K562 (cell line): Measurements from ENCODE around the gene CAPS. TPM values are rescaled to one million over a fixed set of nuclear protein-coding genes. Genes with fewer than 3 reads are reported as not detected.

ENCODE experiments used
- ATAC-seq: fragments of 200-7000 bp; cut with Tn5 transposase; 3 replicates; pipeline ENCODE4 v1.9.1; 2020; ENCODE audit warnings: moderate library complexity
- Bru-seq: library from RNA; stranded (reverse); fragments of 400-500 nt; gene quantifications from one replicate; lab custom pipeline; 2021; lab: Mats Ljungman, UMichigan
- BruChase-seq, 2 experiments: library from RNA; stranded (reverse); fragments of 400-500 nt; gene quantifications; one replicate each; lab custom pipeline; 2021; lab: Mats Ljungman, UMichigan
- BruUV-seq: library from RNA; stranded (reverse); fragments of 400-500 nt; replicated peaks from 2 replicates; lab custom pipeline; 2021; lab: Mats Ljungman, UMichigan
- CTCF ChIA-PET: fragments of 300-600 bp; formaldehyde crosslinking; extraction: SDS; loops from one replicate; lab custom pipeline; 2021; ENCODE audit warnings: low intra/inter-chr PET ratio; lab: Yijun Ruan, JAX
- POLR2A ChIA-PET: fragments of 300-600, 350-650 bp; sonication (Branson Sonifier 250); formaldehyde crosslinking; extraction: SDS; loops from one replicate; lab custom pipeline; 2021; ENCODE audit warnings: antibody characterized with exemption, inconsistent platforms; lab: Yijun Ruan, JAX
- DNase-seq, 4 experiments: peaks; one replicate each; pipeline versions ENCODE4 v3.0.0 to v3.0.0-alpha.2; 2011 to 2018; ENCODE audit warnings: low spot score in 3 of 4, mixed read lengths in 3 of 4; ENCODE audit errors: extremely low read depth in 1 of 4
- FAIRE-seq: peaks from 2 replicates; lab custom pipeline; 2011; peaks lifted over from hg19 to GRCh38; lab: Jason Lieb, UNC
- H2AFZ ChIP-seq: 2 replicates; pipeline ENCODE4 v1.6.0; 2011; ENCODE audit warnings: low read depth, low read length, control low read depth, inconsistent platforms
- H3K27ac ChIP-seq: fragments of 200-600 bp; 3 replicates; pipeline ENCODE4 v1.8.0; 2011; ENCODE audit warnings: low read depth, mild to moderate bottlenecking, control low read depth, inconsistent platforms, low read length, moderate library complexity, mixed read lengths; ENCODE audit errors: extremely low read depth
- H3K27me3 ChIP-seq, 2 experiments: fragments of 300-600 bp in 1 of 2; 2 replicates in 1 of 2; 3 replicates in 1 of 2; pipeline versions ENCODE4 v1.6.0 to v1.8.0; 2011; ENCODE audit warnings: inconsistent platforms in 2 of 2, low read length in 2 of 2, mild to moderate bottlenecking in 1 of 2, mixed read lengths in 1 of 2, moderate library complexity in 1 of 2; ENCODE audit not compliant: control insufficient read depth in 2 of 2, insufficient read depth in 2 of 2
- H3K36me3 ChIP-seq: fragments of 300-600 bp; 3 replicates; pipeline ENCODE4 v1.8.0; 2011; ENCODE audit warnings: mild to moderate bottlenecking, low read length, inconsistent platforms; ENCODE audit not compliant: control insufficient read depth, insufficient read depth
- H3K4me1 ChIP-seq, 2 experiments: fragments of 200-600 bp in 1 of 2; replicated peaks in 1 of 2; 2 replicates in 1 of 2; 3 replicates in 1 of 2; pipeline versions ENCODE4 v1.5.1 to v1.8.0; 2011; ENCODE audit warnings: inconsistent platforms in 2 of 2, low read length in 2 of 2, mild to moderate bottlenecking in 1 of 2, mixed read lengths in 1 of 2, moderate library complexity in 1 of 2; ENCODE audit not compliant: control insufficient read depth in 2 of 2, insufficient read depth in 2 of 2
- H3K4me2 ChIP-seq: 2 replicates; pipeline ENCODE4 v1.6.1; 2011; ENCODE audit warnings: low read length, control low read depth, inconsistent platforms, mixed read lengths; ENCODE audit not compliant: insufficient read depth
- H3K4me3 ChIP-seq: fragments of 200-600 bp; sonication (generic), shearing (Covaris generic); 2 replicates; pipeline ENCODE4 v1.5.1; 2016; ENCODE audit warnings: control low read depth, inconsistent platforms
- H3K79me2 ChIP-seq: fragments of 200-600 bp; 3 replicates; pipeline ENCODE4 v1.8.0; 2011; ENCODE audit warnings: low read length, inconsistent platforms; ENCODE audit not compliant: control insufficient read depth, insufficient read depth
- H3K9ac ChIP-seq, 2 experiments: 2 replicates each; pipeline versions ENCODE4 v1.6.0 to v1.6.1; 2011; ENCODE audit warnings: low read depth in 2 of 2, low read length in 2 of 2, control low read depth in 1 of 2, inconsistent platforms in 1 of 2, mild to moderate bottlenecking in 1 of 2, mixed read lengths in 1 of 2; ENCODE audit not compliant: insufficient read depth in 1 of 2
- H3K9me1 ChIP-seq: one replicate; pipeline ENCODE4 v1.6.0; 2011; ENCODE audit warnings: inconsistent platforms, mild to moderate bottlenecking, low read length, moderate library complexity; ENCODE audit not compliant: control insufficient read depth, insufficient read depth
- H3K9me3 ChIP-seq: replicated peaks from 2 replicates; pipeline ENCODE4 v1.5.1; 2011; ENCODE audit warnings: low read depth, low read length, inconsistent platforms; ENCODE audit not compliant: control insufficient read depth, insufficient read depth
- H4K20me1 ChIP-seq: replicated peaks from 2 replicates; pipeline ENCODE4 v1.6.1; 2011; ENCODE audit warnings: low read length, inconsistent platforms, mixed read lengths; ENCODE audit not compliant: control insufficient read depth, insufficient read depth
- CBX1 ChIP-seq: sonication (generic); IDR thresholded peaks from 2 replicates; pipeline ENCODE4 v1.6.1; 2016; ENCODE audit warnings: antibody characterized with exemption, low read depth, mild to moderate bottlenecking
- ETV5 ChIP-seq: sonication (generic); formaldehyde crosslinking; IDR thresholded peaks from 2 replicates; pipeline ENCODE4 v1.4.0; 2020; ENCODE audit warnings: low read depth, mild to moderate bottlenecking, missing genetic modification reagents
- HMGN3 ChIP-seq: IDR thresholded peaks from 2 replicates; pipeline ENCODE4 v1.6.1; 2011; ENCODE audit warnings: borderline replicate concordance, low read depth, mild to moderate bottlenecking, mixed read lengths, low read length; ENCODE audit not compliant: insufficient read length; ENCODE audit errors: extremely low read depth
- HNRNPL ChIP-seq: fragments of 200-400 bp; formaldehyde crosslinking; IDR thresholded peaks from 2 replicates; pipeline ENCODE4 v1.6.1; 2017; ENCODE audit warnings: low read depth, mild to moderate bottlenecking, low read length
- KLF10 ChIP-seq: fragments of 250-450 bp; sonication (Bioruptor Pico); IDR thresholded peaks from 2 replicates; pipeline ENCODE4 v1.6.1; 2021; ENCODE audit warnings: matching md5 sums
- MAFG ChIP-seq: fragments of 450-650 bp; conservative IDR thresholded peaks from 2 replicates; pipeline ENCODE4 v1.6.1; 2016; ENCODE audit warnings: missing genetic modification characterization, missing compliant biosample characterization
- POLR2AphosphoS5 ChIP-seq: IDR thresholded peaks from 2 replicates; pipeline ENCODE4 v1.6.1; 2011; ENCODE audit warnings: mild to moderate bottlenecking, low read depth, low read length, moderate library complexity; ENCODE audit not compliant: control insufficient read depth, insufficient read depth
- SAP30 ChIP-seq: fragments of 200-600 bp; sonication (generic); IDR thresholded peaks from 2 replicates; pipeline ENCODE4 v1.6.1; 2012; ENCODE audit warnings: borderline replicate concordance, low read depth, mild to moderate bottlenecking, moderate library complexity, low read length, control low read depth, inconsistent platforms; ENCODE audit not compliant: insufficient read depth, poor library complexity, severe bottlenecking
- SNAPC5 ChIP-seq: fragments of 250-450 bp; sonication (Bioruptor Pico); IDR thresholded peaks from 2 replicates; pipeline ENCODE4 v1.8.0; 2021; ENCODE audit warnings: moderate library complexity, mild to moderate bottlenecking, inconsistent platforms
- ZFP1 ChIP-seq: fragments of 450-650 bp; formaldehyde crosslinking; IDR thresholded peaks from 2 replicates; pipeline ENCODE4 v1.4.0; 2020; ENCODE audit warnings: mild to moderate bottlenecking, mixed read lengths
- ZNF140 ChIP-seq: fragments of 250-450 bp; sonication (Bioruptor Pico); IDR thresholded peaks from 2 replicates; pipeline ENCODE4 v1.8.0; 2021; ENCODE audit warnings: moderate library complexity, mild to moderate bottlenecking, inconsistent platforms
- ZNF354B ChIP-seq: fragments of 250-450 bp; sonication (Bioruptor Pico); IDR thresholded peaks from 2 replicates; pipeline ENCODE4 v1.4.0; 2020
- WGBS: fragments of 100-300 bp; shearing (Covaris generic); methylation state at CpG from one replicate; pipeline ENCODE4 v1.1.6; 2016; ENCODE audit warnings: low coverage, mixed read lengths; ENCODE audit not compliant: insufficient coverage; ENCODE audit errors: missing lambda C conversion rate; 5-methylcytosine and 5-hydroxymethylcytosine counted together
- in situ Hi-C: fragments of 300-500 bp; cut with MboI; formaldehyde crosslinking; loops from 4 replicates; pipeline ENCODE4 v1.15.0; 2018; ENCODE audit warnings: inconsistent platforms, mixed read lengths
- intact Hi-C: fragments of 100-400 bp; cut with micrococcal nuclease; formaldehyde crosslinking; loops from 2 replicates; pipeline ENCODE4 v1.14.2; 2022
- long read RNA-seq, 3 experiments: library from polyadenylated mRNA in 2 of 3; library from RNA in 1 of 3; unstranded in 2 of 3; stranded (forward) in 1 of 3; transcript quantifications; one replicate each; pipeline ENCODE4 v2.0.0, GENCODE V29; 2019 to 2022
- polyA minus RNA-seq, 3 experiments: library from RNA; depleted of rRNA, polyadenylated mRNA; stranded (reverse); fragments of >200 nt; gene quantifications; 2 replicates each; pipeline ENCODE4 v1.2.3, GENCODE V29; 2011
- polyA plus RNA-seq, 8 experiments: library from polyadenylated mRNA; depleted of rRNA in 4 of 8; stranded (reverse) in 5 of 8; unstranded in 3 of 8; fragments of >200 nt; fragmentation: Nextera tagmentation in 2 of 8; fragmentation: Illumina TruSeq in 1 of 8; extraction: Ambion mirVana in 2 of 8; extraction: Trizol in 1 of 8; gene quantifications; 2 replicates each; pipeline versions ENCODE4 v1.2.1 to v1.2.3, GENCODE V29; 2011 to 2014; ENCODE audit warnings: inconsistent platforms in 1 of 8, missing spikeins in 1 of 8
- total RNA-seq, 7 experiments: library from RNA; depleted of rRNA in 6 of 7; stranded (reverse); fragments of >200 nt in 6 of 7; fragmentation: Illumina TruSeq in 2 of 7; extraction: Trizol in 2 of 7; gene quantifications; 2 replicates each; pipeline versions ENCODE4 v1.2.1 to v1.2.3, GENCODE V29; 2011 to 2021; ENCODE audit warnings: low replicate concordance in 1 of 7
- TF ChIP-seq, protein P1 (sequence below): fragments of 250-450 bp; sonication (Bioruptor Pico); IDR thresholded peaks from 2 replicates; pipeline ENCODE4 v1.4.0; 2020; ENCODE audit warnings: mild to moderate bottlenecking

CAPS gene
- 3.5 and 9.3 TPM in 2 replicates for total RNA-seq (2011; cell fraction: chromatin; rRNA removed; ENCODE audit: low replicate concordance)
- 6.8 and 8.0 TPM in 2 replicates for total RNA-seq (2011; cell fraction: nucleolus; rRNA removed)
- total RNA-seq (2011; cell fraction: nucleoplasm; rRNA removed) = 3.4 and 3.8 TPM in 2 replicates
- total RNA-seq (2014; rRNA removed) (2.4 and 4.0 TPM in 2 replicates), total RNA-seq (2014; rRNA removed; fragmentation: Illumina TruSeq; extraction: Trizol) (0.61 and 0.62 TPM in 2 replicates), total RNA-seq (2015; rRNA removed; fragmentation: Illumina TruSeq; extraction: Trizol) (0.91 and 1.7 TPM in 2 replicates), total RNA-seq (2021) (1.7 and 2.2 TPM in 2 replicates), polyA plus RNA-seq (2011; rRNA removed) (1.0 and 2.4 TPM in 2 replicates), polyA plus RNA-seq (2014; fragmentation: Illumina TruSeq; extraction: Trizol) (0.59 and 1.0 TPM in 2 replicates), polyA plus RNA-seq (2014; fragmentation: Nextera tagmentation; extraction: Ambion mirVana) (under 1 TPM; 0.15 TPM), polyA plus RNA-seq (2014; rRNA removed) (2.7 and 3.1 TPM in 2 replicates), polyA minus RNA-seq (2011; rRNA and poly(A)+ RNA removed) (0.42 and 0.54 TPM in 2 replicates), Bru-seq, nascent RNA (percentile 39 among the genes with signal in this experiment), BruChase-seq, experiment 1, labeled RNA remaining after a 2-hour chase (percentile 37 among the genes with signal in this experiment), BruChase-seq, experiment 2, labeled RNA remaining after a 6-hour chase (percentile 48 among the genes with signal in this experiment)
- polyA plus RNA-seq (2011; cell fraction: cytosol; rRNA removed) = 2.7 and 2.8 TPM in 2 replicates
- 5.7 and 7.4 TPM in 2 replicates for polyA plus RNA-seq (2011; cell fraction: nucleus; rRNA removed)
- polyA plus RNA-seq (2012) = 1.5 and 4.5 TPM in 2 replicates
- polyA minus RNA-seq (2011; cell fraction: cytosol; rRNA and poly(A)+ RNA removed) = 1.1 and 1.4 TPM in 2 replicates
- polyA minus RNA-seq (2011; cell fraction: nucleus; rRNA and poly(A)+ RNA removed) = 1.00 and 1.8 TPM in 2 replicates
- long read RNA-seq, experiment 1 = 0 reads
- long read RNA-seq, experiment 2, partial matches to known transcripts = 0 of 1 reads
- long read RNA-seq, experiment 2, other reads (novel, unspliced or antisense) = 1 of 1 reads
- long read RNA-seq, experiment 3 = 0 reads

- H3K4me3 ChIP-seq = no peak within 1 kb of the TSS
- TF ChIP-seq POLR2AphosphoS5 (no peak), SAP30 (no peak), SNAPC5 (CRISPR knock-in tag) (no peak), HNRNPL (no peak), ZFP1 (CRISPR knock-in tag) (no peak), ZNF140 (no peak), CBX1 (no peak), HMGN3 (no peak), ZNF354B (CRISPR knock-in tag) (no peak), MAFG (tag) (no peak), ETV5 (CRISPR knock-in tag) (no peak), KLF10 (CRISPR knock-in tag) (no peak)
- TF ChIP-seq, protein P1, sequence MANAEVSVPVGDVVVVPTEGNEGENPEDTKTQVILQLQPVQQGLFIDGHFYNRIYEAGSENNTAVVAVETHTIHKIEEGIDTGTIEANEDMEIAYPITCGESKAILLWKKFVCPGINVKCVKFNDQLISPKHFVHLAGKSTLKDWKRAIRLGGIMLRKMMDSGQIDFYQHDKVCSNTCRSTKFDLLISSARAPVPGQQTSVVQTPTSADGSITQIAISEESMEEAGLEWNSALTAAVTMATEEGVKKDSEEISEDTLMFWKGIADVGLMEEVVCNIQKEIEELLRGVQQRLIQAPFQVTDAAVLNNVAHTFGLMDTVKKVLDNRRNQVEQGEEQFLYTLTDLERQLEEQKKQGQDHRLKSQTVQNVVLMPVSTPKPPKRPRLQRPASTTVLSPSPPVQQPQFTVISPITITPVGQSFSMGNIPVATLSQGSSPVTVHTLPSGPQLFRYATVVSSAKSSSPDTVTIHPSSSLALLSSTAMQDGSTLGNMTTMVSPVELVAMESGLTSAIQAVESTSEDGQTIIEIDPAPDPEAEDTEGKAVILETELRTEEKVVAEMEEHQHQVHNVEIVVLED (CRISPR knock-in tag) = no peak
- H3K9ac ChIP-seq = peak within 1 kb of the TSS in 1 of 2 experiments; percentile 1; a peak in 1 of 4 replicates
- H3K9me3 ChIP-seq = no peaks in the 10 kb centered on the region
- 82% methylated on average over 7 of the region's 10 CpGs for WGBS
- intact Hi-C loops (no loop called here), in situ Hi-C loops (no loop called here)
- no peak within 1 kb of the TSS for H3K27ac ChIP-seq
- POLR2A ChIA-PET = interaction anchor here (0.6 to 0.7 kb wide), 2 partner anchors 20 to 1870 kb away, joined by 4 read pairs; no protein-coding TSS in a partner anchor
- CTCF ChIA-PET = no interaction called here
- no peaks in the 10 kb centered on the region for H4K20me1 ChIP-seq
- FAIRE-seq (no peak), ATAC-seq (no peak), DNase-seq (no peak)
- peaks cover 0 to 17% of the 10 kb centered on the region in 2 experiments; a peak in 2 of 5 replicates for H3K4me1 ChIP-seq
- no peak within 1 kb of the TSS for H3K4me2 ChIP-seq
- no TSS peak for BruUV-seq
- H2AFZ ChIP-seq = no peak within 1 kb of the TSS
- H3K9me1 ChIP-seq = no peaks in the 10 kb centered on the region
- no peaks in the 10 kb centered on the region for H3K79me2 ChIP-seq
- no peaks in the 10 kb centered on the region for H3K27me3 ChIP-seq
- H3K36me3 ChIP-seq = peaks cover 43% of the 10 kb centered on the region; the same call in 1 of the 3 replicates
Measured at GRCh38 chr19:5913739-5914357, at the start of gene CAPS. Gene CAPS (plus strand): TSS chr19:5914254. CDS start chr19:5914407, 153 bp downstream.
